Activated B cell treated with CpG ODN at 0.5 μM for 24 hours (primary cell): ENCODE data around the gene RHAG. TPM values are rescaled to one million over a fixed set of nuclear protein-coding genes. Genes with fewer than 3 reads are reported as not detected.

Experiments used
- ATAC-seq: fragments of 200-7000 bp; cut with Tn5 transposase; one replicate; pipeline ENCODE4 v1.10.0; 2021; ENCODE audit warnings: low read depth, mild to moderate bottlenecking, moderate library complexity
- CTCF ChIA-PET: fragments of 350-600 bp; sonication (Branson Sonifier 250); formaldehyde crosslinking; loops from one replicate; lab custom pipeline; 2021; ENCODE audit warnings: antibody characterized with exemption; lab: Charles Lee
- POLR2A ChIA-PET: fragments of 350-600 bp; sonication (Branson Sonifier 250); formaldehyde crosslinking; loops from one replicate; lab custom pipeline; 2021; ENCODE audit warnings: antibody characterized with exemption; lab: Charles Lee
- DNase-seq: peaks from one replicate; pipeline ENCODE4 v3.0.0; 2022
- H3K27ac Mint-ChIP-seq: one replicate; pipeline ENCODE4 v1.8.0; 2020; ENCODE audit warnings: mixed read lengths
- H3K27me3 Mint-ChIP-seq: one replicate; pipeline ENCODE4 v1.8.0; 2021; ENCODE audit warnings: mixed read lengths
- H3K36me3 Mint-ChIP-seq: one replicate; pipeline ENCODE4 v1.8.0; 2021; ENCODE audit warnings: low read depth, mixed read lengths
- H3K4me1 Mint-ChIP-seq: one replicate; pipeline ENCODE4 v1.8.0; 2021; ENCODE audit warnings: mixed read lengths
- H3K4me3 Mint-ChIP-seq: one replicate; pipeline ENCODE4 v1.8.0; 2020; ENCODE audit warnings: mild to moderate bottlenecking, mixed read lengths
- H3K9me3 Mint-ChIP-seq: one replicate; pipeline ENCODE4 v1.8.0; 2020; ENCODE audit warnings: mixed read lengths
- intact Hi-C: fragments of 100-400 bp; cut with micrococcal nuclease; formaldehyde crosslinking; loops from one replicate; pipeline ENCODE4 v1.15.1; 2024
- total RNA-seq: library from RNA; stranded (reverse); gene quantifications from 2 replicates; pipeline ENCODE4 v1.2.3, GENCODE V29; 2022
- TF ChIP-seq, protein P1 (sequence below): fragments of 200-600 bp; IDR thresholded peaks from one replicate; pipeline ENCODE4 v1.8.0; 2022; ENCODE audit warnings: antibody characterized with exemption, mild to moderate bottlenecking

Gene RHAG
- total RNA-seq, 1 donor from 2014 or later: not detected

DNA sequence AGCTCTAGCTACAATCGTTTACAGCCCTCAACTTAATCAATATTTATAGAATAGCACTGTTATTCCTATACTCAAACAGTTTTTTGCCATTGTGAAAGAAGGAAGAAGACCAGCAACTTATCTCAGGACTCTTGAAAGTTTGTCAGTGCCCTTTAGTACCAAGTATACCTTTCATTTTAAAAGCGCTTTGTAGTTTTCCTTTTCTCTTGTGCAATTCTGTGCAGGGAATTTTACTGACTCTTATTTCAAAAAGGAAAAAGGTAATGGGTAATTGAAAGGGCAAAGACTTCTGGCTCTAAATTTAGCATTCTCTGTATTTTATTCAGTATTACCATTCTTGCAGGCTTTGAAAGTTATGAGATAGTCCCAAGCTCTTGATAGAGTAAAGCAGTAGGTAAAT is 16.8 kb upstream of the RHAG start:
- no peak overlapping the region for H3K4me3 Mint-ChIP-seq
- no peaks in the 10 kb centered on the region for H3K9me3 Mint-ChIP-seq
- H3K27me3 Mint-ChIP-seq: no peaks in the 10 kb centered on the region
- no peak for ATAC-seq
- TF ChIP-seq, protein P1, sequence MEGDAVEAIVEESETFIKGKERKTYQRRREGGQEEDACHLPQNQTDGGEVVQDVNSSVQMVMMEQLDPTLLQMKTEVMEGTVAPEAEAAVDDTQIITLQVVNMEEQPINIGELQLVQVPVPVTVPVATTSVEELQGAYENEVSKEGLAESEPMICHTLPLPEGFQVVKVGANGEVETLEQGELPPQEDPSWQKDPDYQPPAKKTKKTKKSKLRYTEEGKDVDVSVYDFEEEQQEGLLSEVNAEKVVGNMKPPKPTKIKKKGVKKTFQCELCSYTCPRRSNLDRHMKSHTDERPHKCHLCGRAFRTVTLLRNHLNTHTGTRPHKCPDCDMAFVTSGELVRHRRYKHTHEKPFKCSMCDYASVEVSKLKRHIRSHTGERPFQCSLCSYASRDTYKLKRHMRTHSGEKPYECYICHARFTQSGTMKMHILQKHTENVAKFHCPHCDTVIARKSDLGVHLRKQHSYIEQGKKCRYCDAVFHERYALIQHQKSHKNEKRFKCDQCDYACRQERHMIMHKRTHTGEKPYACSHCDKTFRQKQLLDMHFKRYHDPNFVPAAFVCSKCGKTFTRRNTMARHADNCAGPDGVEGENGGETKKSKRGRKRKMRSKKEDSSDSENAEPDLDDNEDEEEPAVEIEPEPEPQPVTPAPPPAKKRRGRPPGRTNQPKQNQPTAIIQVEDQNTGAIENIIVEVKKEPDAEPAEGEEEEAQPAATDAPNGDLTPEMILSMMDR: no peak
- CTCF ChIA-PET: no interaction called here
- H3K27ac Mint-ChIP-seq: no peak overlapping the region
- intact Hi-C loops: no loop called here
- no peaks in the 10 kb centered on the region for H3K36me3 Mint-ChIP-seq
- POLR2A ChIA-PET: no interaction called here
- no peak for DNase-seq
- H3K4me1 Mint-ChIP-seq: no peaks in the 10 kb centered on the region

GRCh38 chr6:49651239-49651638 is 14.6 kb upstream of the RHAG start:
- ATAC-seq (no peak), DNase-seq (no peak)
- CTCF ChIA-PET: no interaction called here
- TF ChIP-seq, protein P1: no peak
- H3K27me3 Mint-ChIP-seq: no peaks in the 10 kb centered on the region
- no peaks in the 10 kb centered on the region for H3K4me1 Mint-ChIP-seq
- H3K36me3 Mint-ChIP-seq: no peaks in the 10 kb centered on the region
- H3K9me3 Mint-ChIP-seq: no peaks in the 10 kb centered on the region
- POLR2A ChIA-PET: no interaction called here
- intact Hi-C loops: no loop called here
- H3K27ac Mint-ChIP-seq: no peak overlapping the region
- H3K4me3 Mint-ChIP-seq: no peak overlapping the region

- Mint-ChIP-seq H3K36me3 (no peaks in the 10 kb centered on the region), H3K4me1 (no peaks in the 10 kb centered on the region), H3K9me3 (no peaks in the 10 kb centered on the region), H3K27me3 (no peaks in the 10 kb centered on the region), H3K27ac (no peak overlapping the region), H3K4me3 (no peak overlapping the region)
- ChIA-PET POLR2A (no interaction called here), CTCF (no interaction called here)
- no peak for DNase-seq
- intact Hi-C loops: no loop called here
- no peak for ATAC-seq
- TF ChIP-seq, protein P1: no peak
Observed at GRCh38 chr6:49649988-49650387, 13.3 kb upstream of the RHAG start.

DNA sequence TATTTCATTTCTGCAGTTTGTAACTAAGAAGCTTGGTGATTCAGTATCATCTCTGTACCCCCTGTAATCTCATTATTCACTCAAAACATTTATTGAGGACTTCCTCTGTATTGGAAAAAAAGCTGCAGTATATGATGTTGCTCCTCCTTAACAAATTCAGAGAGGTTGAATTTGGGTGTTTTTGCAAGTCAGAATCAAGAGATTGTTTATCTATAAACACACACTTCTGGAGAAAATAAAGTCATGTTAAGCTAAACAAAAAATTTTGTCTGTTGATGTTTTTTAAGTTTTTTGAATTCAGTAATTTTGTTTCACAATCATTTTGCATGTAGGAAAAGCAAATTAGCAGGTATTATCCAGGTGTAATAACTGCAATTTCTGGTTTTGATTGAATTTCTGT is 11.4 kb upstream of the RHAG start:
- POLR2A ChIA-PET: no interaction called here
- DNase-seq: no peak
- Mint-ChIP-seq H3K4me3 (no peak overlapping the region), H3K27me3 (no peaks in the 10 kb centered on the region), H3K36me3 (no peaks in the 10 kb centered on the region), H3K4me1 (no peaks in the 10 kb centered on the region), H3K27ac (no peak overlapping the region), H3K9me3 (no peaks in the 10 kb centered on the region)
- CTCF ChIA-PET: no interaction called here
- no peak for ATAC-seq
- intact Hi-C loops: no loop called here
- TF ChIP-seq, protein P1: no peak

DNA sequence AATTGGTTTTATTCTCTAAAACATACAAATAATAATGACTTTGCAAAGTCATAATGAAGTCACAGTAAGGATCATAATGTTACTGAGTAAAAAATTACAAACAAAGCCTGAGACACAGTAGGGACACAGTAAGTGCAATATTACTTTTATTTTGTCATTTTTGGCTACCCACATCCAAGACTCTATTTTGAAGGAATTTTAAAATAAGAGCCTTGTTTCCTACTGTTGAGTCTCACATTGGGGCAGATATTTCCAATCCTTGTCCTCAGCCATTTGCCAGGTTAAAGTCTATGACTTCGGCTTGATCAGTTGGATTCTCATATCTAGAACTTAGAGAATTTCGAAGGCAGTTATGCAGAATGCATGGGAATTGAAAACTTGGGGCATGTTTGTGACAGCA is 10.8 kb upstream of the RHAG start:
- H3K27ac Mint-ChIP-seq: no peak overlapping the region
- TF ChIP-seq, protein P1: no peak
- CTCF ChIA-PET: no interaction called here

More for the DNA sequence above, 10.8 kb upstream of the RHAG start:
- POLR2A ChIA-PET: no interaction called here
- no peaks in the 10 kb centered on the region for H3K27me3 Mint-ChIP-seq
- DNase-seq: no peak
- intact Hi-C loops: no loop called here
- no peaks in the 10 kb centered on the region for H3K4me1 Mint-ChIP-seq
- H3K9me3 Mint-ChIP-seq: no peaks in the 10 kb centered on the region
- ATAC-seq: no peak
- no peak overlapping the region for H3K4me3 Mint-ChIP-seq
- H3K36me3 Mint-ChIP-seq: no peaks in the 10 kb centered on the region
